D721Med (cell line): ENCODE results near the gene FAM174B.

Experiments used
- DNase-seq: peaks from one replicate; pipeline ENCODE4 v3.0.0; 2011; ENCODE audit warnings: low spot score; ENCODE audit not compliant: insufficient read length
- FAIRE-seq: peaks from 2 replicates; lab custom pipeline; 2011; peaks lifted over from hg19 to GRCh38; lab: Jason Lieb, UNC
- CTCF ChIP-seq: IDR thresholded peaks from 2 replicates; pipeline ENCODE4 v1.5.1; 2012; ENCODE audit warnings: mild to moderate bottlenecking, control low read depth; ENCODE audit not compliant: insufficient read depth; ENCODE audit errors: missing control alignments

FAM174B gene

GRCh38 chr15:92586383-92586942, 69.1 kb downstream of the FAM174B start:
- FAIRE-seq = no peak
- no peak for DNase-seq
- TF ChIP-seq CTCF = no peak

- no peak for TF ChIP-seq CTCF
- FAIRE-seq = no peak
- DNase-seq = no peak
These were observed 71.5 kb downstream of the FAM174B start for GRCh38 chr15:92584105-92584504.

- FAIRE-seq = no peak
- no peak for TF ChIP-seq CTCF
- no peak for DNase-seq
These were observed 72.2 kb downstream of the FAM174B start for GRCh38 chr15:92583096-92584034.

GRCh38 chr15:92582206-92582605, 73.4 kb downstream of the FAM174B start:
- no peak for TF ChIP-seq CTCF
- DNase-seq = no peak
- no peak for FAIRE-seq

- TF ChIP-seq CTCF = no peak
- FAIRE-seq (no peak), DNase-seq (no peak)
These were observed 74.6 kb downstream of the FAM174B start for GRCh38 chr15:92580933-92581445.

GRCh38 chr15:92580521-92580920, 75.1 kb downstream of the FAM174B start:
- FAIRE-seq = no peak
- no peak for TF ChIP-seq CTCF
- no peak for DNase-seq
